ENCODE data around the gene SPSB4.

Gene SPSB4

GRCh38 chr3:141072950-141073349 is 21.8 kb downstream of the SPSB4 start:
- no peak overlapping the region for H3K18ac ChIP-seq (ENCODE audit: low read depth in 1 of 2, low read length in 2 of 2)
- H3K4me1 ChIP-seq (ENCODE audit: control insufficient read depth, insufficient read depth, low read depth, low read length) = peaks cover 16% of the 10 kb centered on the region
- H2AK5ac ChIP-seq (ENCODE audit: low read length, severe bottlenecking) = no peak overlapping the region
- H3K27ac ChIP-seq (ENCODE audit: low read length, poor library complexity, severe bottlenecking) = no peak overlapping the region
- H4K8ac ChIP-seq (ENCODE audit: low read length) = no peak overlapping the region
- H2AFZ ChIP-seq (ENCODE audit: low read depth, low read length) = no peak overlapping the region
- no peak overlapping the region for H3K9ac ChIP-seq (ENCODE audit: low read length)
- no peaks in the 10 kb centered on the region for H3K9me3 ChIP-seq (ENCODE audit: control insufficient read depth, low read length)
- no peak overlapping the region for H4K91ac ChIP-seq (ENCODE audit: low read length)
- no peak overlapping the region for H2BK120ac ChIP-seq (ENCODE audit: low read depth, low read length)
- H3K4me3 ChIP-seq (ENCODE audit: insufficient read depth in 1 of 2, low read depth in 1 of 2, low read length in 2 of 2) = no peak overlapping the region
- no peak overlapping the region for H3K14ac ChIP-seq (ENCODE audit: low read length in 2 of 2)
- no peak overlapping the region for H3K23ac ChIP-seq (ENCODE audit: low read length in 2 of 2)
- no peak overlapping the region for H2BK5ac ChIP-seq (ENCODE audit: low read depth, low read length, poor library complexity, severe bottlenecking)
- DNase-seq = no peak
- no peak overlapping the region for H3K4ac ChIP-seq (ENCODE audit: low read depth in 1 of 2, low read length in 2 of 2)
- no peak overlapping the region for H3K4me2 ChIP-seq (ENCODE audit: low read length, poor library complexity, severe bottlenecking)
- H3K79me1 ChIP-seq (replicated peaks; ENCODE audit: low read length, poor library complexity, severe bottlenecking) = no peaks in the 10 kb centered on the region
- 100% methylated on average over 1 of the region's 5 CpGs for WGBS
- peaks cover 0 to 9% of the 10 kb centered on the region in 2 experiments for H3K27me3 ChIP-seq (ENCODE audit: control insufficient read depth in 1 of 2, insufficient read depth in 1 of 2, low read length in 2 of 2)
- H3K36me3 ChIP-seq (ENCODE audit: control insufficient read depth in 1 of 2, insufficient read depth in 2 of 2, low read depth in 1 of 2, low read length in 2 of 2) = no peaks in the 10 kb centered on the region
- no peak overlapping the region for H2BK15ac ChIP-seq (ENCODE audit: low read depth, poor library complexity, severe bottlenecking)
- H2BK12ac ChIP-seq (ENCODE audit: low read length in 2 of 2) = no peak overlapping the region

- H3K36me3 ChIP-seq (ENCODE audit: control insufficient read depth in 1 of 2, insufficient read depth in 2 of 2, low read depth in 1 of 2, low read length in 2 of 2) = no peaks in the 10 kb centered on the region
- no peak overlapping the region for H3K14ac ChIP-seq (ENCODE audit: low read length in 2 of 2)
- H3K4me3 ChIP-seq (ENCODE audit: insufficient read depth in 1 of 2, low read depth in 1 of 2, low read length in 2 of 2) = no peak overlapping the region
- no peak overlapping the region for H2AFZ ChIP-seq (ENCODE audit: low read depth, low read length)
- no peak overlapping the region for H2BK12ac ChIP-seq (ENCODE audit: low read length in 2 of 2)
- H2BK120ac ChIP-seq (ENCODE audit: low read depth, low read length) = no peak overlapping the region
- H3K9me3 ChIP-seq (ENCODE audit: control insufficient read depth, low read length) = no peaks in the 10 kb centered on the region
- H3K79me1 ChIP-seq (replicated peaks; ENCODE audit: low read length, poor library complexity, severe bottlenecking) = no peaks in the 10 kb centered on the region
- no peak overlapping the region for H3K9ac ChIP-seq (ENCODE audit: low read length)
- H3K4ac ChIP-seq (ENCODE audit: low read depth in 1 of 2, low read length in 2 of 2) = no peak overlapping the region
- H3K27me3 ChIP-seq (ENCODE audit: control insufficient read depth in 1 of 2, insufficient read depth in 1 of 2, low read length in 2 of 2) = peaks cover 0 to 6% of the 10 kb centered on the region in 2 experiments
- no peak overlapping the region for H4K8ac ChIP-seq (ENCODE audit: low read length)
- H3K4me1 ChIP-seq (ENCODE audit: control insufficient read depth, insufficient read depth, low read depth, low read length) = peaks cover 16% of the 10 kb centered on the region
- no peak for DNase-seq
- no peak overlapping the region for H3K27ac ChIP-seq (ENCODE audit: low read length, poor library complexity, severe bottlenecking)
- H2BK5ac ChIP-seq (ENCODE audit: low read depth, low read length, poor library complexity, severe bottlenecking) = no peak overlapping the region
- 53% methylated on average over 2 of the region's 2 CpGs for WGBS
- no peak overlapping the region for H3K4me2 ChIP-seq (ENCODE audit: low read length, poor library complexity, severe bottlenecking)
- no peak overlapping the region for H4K91ac ChIP-seq (ENCODE audit: low read length)
- H3K23ac ChIP-seq (ENCODE audit: low read length in 2 of 2) = no peak overlapping the region
- H3K18ac ChIP-seq (ENCODE audit: low read depth in 1 of 2, low read length in 2 of 2) = no peak overlapping the region
- H2BK15ac ChIP-seq (ENCODE audit: low read depth, poor library complexity, severe bottlenecking) = no peak overlapping the region
- no peak overlapping the region for H2AK5ac ChIP-seq (ENCODE audit: low read length, severe bottlenecking)
Measured at GRCh38 chr3:141073580-141073979, 22.4 kb downstream of the SPSB4 start.

GRCh38 chr3:141074529-141074928 is 23.4 kb downstream of the SPSB4 start:
- H2AK5ac ChIP-seq (ENCODE audit: low read length, severe bottlenecking) = no peak overlapping the region
- H2BK15ac ChIP-seq (ENCODE audit: low read depth, poor library complexity, severe bottlenecking) = no peak overlapping the region
- H3K36me3 ChIP-seq (ENCODE audit: control insufficient read depth in 1 of 2, insufficient read depth in 2 of 2, low read depth in 1 of 2, low read length in 2 of 2) = no peaks in the 10 kb centered on the region
- no peak overlapping the region for H2BK12ac ChIP-seq (ENCODE audit: low read length in 2 of 2)
- no peak overlapping the region for H3K9ac ChIP-seq (ENCODE audit: low read length)
- no peak overlapping the region for H2BK5ac ChIP-seq (ENCODE audit: low read depth, low read length, poor library complexity, severe bottlenecking)
- H3K14ac ChIP-seq (ENCODE audit: low read length in 2 of 2) = no peak overlapping the region
- H3K18ac ChIP-seq (ENCODE audit: low read depth in 1 of 2, low read length in 2 of 2) = no peak overlapping the region
- DNase-seq = no peak
- no peaks in the 10 kb centered on the region for H3K9me3 ChIP-seq (ENCODE audit: control insufficient read depth, low read length)
- peaks cover 16% of the 10 kb centered on the region for H3K4me1 ChIP-seq (ENCODE audit: control insufficient read depth, insufficient read depth, low read depth, low read length)
- H3K4ac ChIP-seq (ENCODE audit: low read depth in 1 of 2, low read length in 2 of 2) = no peak overlapping the region
- peaks cover 0 to 6% of the 10 kb centered on the region in 2 experiments for H3K27me3 ChIP-seq (ENCODE audit: control insufficient read depth in 1 of 2, insufficient read depth in 1 of 2, low read length in 2 of 2)
- WGBS = 68% methylated on average over 9 of the region's 9 CpGs
- H3K79me1 ChIP-seq (replicated peaks; ENCODE audit: low read length, poor library complexity, severe bottlenecking) = no peaks in the 10 kb centered on the region
- H3K27ac ChIP-seq (ENCODE audit: low read length, poor library complexity, severe bottlenecking) = no peak overlapping the region
- H2AFZ ChIP-seq (ENCODE audit: low read depth, low read length) = no peak overlapping the region
- no peak overlapping the region for H3K4me2 ChIP-seq (ENCODE audit: low read length, poor library complexity, severe bottlenecking)
- no peak overlapping the region for H2BK120ac ChIP-seq (ENCODE audit: low read depth, low read length)
- no peak overlapping the region for H4K91ac ChIP-seq (ENCODE audit: low read length)
- H3K4me3 ChIP-seq (ENCODE audit: insufficient read depth in 1 of 2, low read depth in 1 of 2, low read length in 2 of 2) = no peak overlapping the region
- no peak overlapping the region for H4K8ac ChIP-seq (ENCODE audit: low read length)
- H3K23ac ChIP-seq (ENCODE audit: low read length in 2 of 2) = no peak overlapping the region

- Histone ChIP-seq H2AK5ac (ENCODE audit: low read length, severe bottlenecking) (no peak overlapping the region), H2BK120ac (ENCODE audit: low read depth, low read length) (no peak overlapping the region), H3K4me1 (ENCODE audit: control insufficient read depth, insufficient read depth, low read depth, low read length) (peaks cover 13% of the 10 kb centered on the region), H3K27ac (ENCODE audit: low read length, poor library complexity, severe bottlenecking) (peak overlapping the region; percentile 13), H4K91ac (ENCODE audit: low read length) (no peak overlapping the region), H4K8ac (ENCODE audit: low read length) (peak overlapping the region; percentile 52), H3K14ac (ENCODE audit: low read length in 2 of 2) (no peak overlapping the region), H3K4me2 (ENCODE audit: low read length, poor library complexity, severe bottlenecking) (no peak overlapping the region), H3K9me3 (ENCODE audit: control insufficient read depth, low read length) (no peaks in the 10 kb centered on the region), H2BK12ac (ENCODE audit: low read length in 2 of 2) (peak overlapping the region in 1 of 2 experiments; percentile 91), H3K9ac (ENCODE audit: low read length) (peak overlapping the region; percentile 83), H3K23ac (ENCODE audit: low read length in 2 of 2) (no peak overlapping the region), H2BK15ac (ENCODE audit: low read depth, poor library complexity, severe bottlenecking) (no peak overlapping the region), H3K4me3 (ENCODE audit: insufficient read depth in 1 of 2, low read depth in 1 of 2, low read length in 2 of 2) (peak overlapping the region in 1 of 2 experiments; percentile 77), H2BK5ac (ENCODE audit: low read depth, low read length, poor library complexity, severe bottlenecking) (no peak overlapping the region), H2AFZ (ENCODE audit: low read depth, low read length) (no peak overlapping the region), H3K27me3 (ENCODE audit: control insufficient read depth in 1 of 2, insufficient read depth in 1 of 2, low read length in 2 of 2) (no peaks in the 10 kb centered on the region), H3K79me1 (replicated peaks; ENCODE audit: low read length, poor library complexity, severe bottlenecking) (no peaks in the 10 kb centered on the region), H3K36me3 (ENCODE audit: control insufficient read depth in 1 of 2, insufficient read depth in 2 of 2, low read depth in 1 of 2, low read length in 2 of 2) (no peaks in the 10 kb centered on the region), H3K4ac (ENCODE audit: low read depth in 1 of 2, low read length in 2 of 2) (peak overlapping the region in 1 of 2 experiments; percentile 51), H3K18ac (ENCODE audit: low read depth in 1 of 2, low read length in 2 of 2) (no peak overlapping the region)
- DNase-seq = no peak
- WGBS = 81% methylated on average over 12 of the region's 12 CpGs
Measured at GRCh38 chr3:141076036-141076773, 25.1 kb downstream of the SPSB4 start.
